Panc1 (cell line): ENCODE results near the gene ABTB2.

Experiments used
- CTCF ChIP-seq: fragments of 450-650 bp; IDR thresholded peaks from 2 replicates; pipeline ENCODE4 v1.5.1; 2017; ENCODE audit warnings: mild to moderate bottlenecking
- POLR2AphosphoS5 ChIP-seq: IDR thresholded peaks from 2 replicates; pipeline ENCODE4 v1.6.1; 2012; ENCODE audit warnings: mild to moderate bottlenecking, low read depth, low read length, moderate library complexity
- REST ChIP-seq, 2 experiments: IDR thresholded peaks; 2 replicates each; pipeline ENCODE4 v1.6.1; 2011 to 2012; ENCODE audit warnings: low read depth in 2 of 2, control low read depth in 1 of 2, low read length in 1 of 2, mild to moderate bottlenecking in 1 of 2, moderate library complexity in 1 of 2; ENCODE audit not compliant: insufficient read depth in 1 of 2

- no peak for TF ChIP-seq CTCF
- no peak for TF ChIP-seq REST (IDR thresholded peaks at IDR 0.05; ENCODE audit: insufficient read depth in 1 of 2, low read depth in 2 of 2, low read length in 1 of 2)
- TF ChIP-seq POLR2AphosphoS5: no peak
Observed at GRCh38 chr11:34317036-34317360, 40.8 kb downstream of the ABTB2 start.
